CD4-positive, alpha-beta T cell (primary cell): ENCODE results near the gene FUBP1. TPM values are rescaled to one million over a fixed set of nuclear protein-coding genes. Genes with fewer than 3 reads are reported as not detected.

Experiments used
- ATAC-seq: fragments of 200-7000 bp; cut with Tn5 transposase; one replicate; pipeline ENCODE4 v1.10.0; 2022; ENCODE audit warnings: mild to moderate bottlenecking; ENCODE audit not compliant: poor library complexity
- CTCF ChIA-PET: fragments of 350-600 bp; sonication (Branson Sonifier 250); formaldehyde crosslinking; loops from one replicate; lab custom pipeline; 2021; ENCODE audit warnings: antibody characterized with exemption, inconsistent platforms; lab: Charles Lee
- POLR2A ChIA-PET: fragments of 350-600 bp; sonication (Branson Sonifier 250); formaldehyde crosslinking; loops from one replicate; lab custom pipeline; 2021; ENCODE audit warnings: antibody characterized with exemption, inconsistent platforms; lab: Charles Lee
- DNase-seq, 14 experiments: peaks; one replicate each; pipeline ENCODE4 v3.0.0-alpha.2; 2013 to 2020; ENCODE audit warnings: mixed read lengths in 2 of 14
- H3K27ac ChIP-seq, 2 donors: one replicate each; pipeline versions ENCODE4 v1.5.1 to v1.7.0; 2013; ENCODE audit warnings: low read length in 2 of 2, low read depth in 1 of 2, mild to moderate bottlenecking in 1 of 2
- H3K27me3 ChIP-seq, 2 experiments: 1 replicate in 1 of 2; 2 replicates in 1 of 2; pipeline versions ENCODE4 v1.6.1 to v1.7.0; 2013; ENCODE audit warnings: low read length in 2 of 2, control low read depth in 1 of 2, mild to moderate bottlenecking in 1 of 2, moderate library complexity in 1 of 2; ENCODE audit not compliant: insufficient read depth in 2 of 2, control insufficient read depth in 1 of 2
- H3K36me3 ChIP-seq: one replicate; pipeline ENCODE4 v1.6.1; 2013; ENCODE audit warnings: low read length, control low read depth; ENCODE audit not compliant: insufficient read depth
- H3K4me1 ChIP-seq: one replicate; pipeline ENCODE4 v1.6.1; 2013; ENCODE audit warnings: low read length, control low read depth; ENCODE audit not compliant: insufficient read depth
- H3K4me3 ChIP-seq: one replicate; pipeline ENCODE4 v1.5.1; 2013; ENCODE audit warnings: mild to moderate bottlenecking, low read length, moderate library complexity
- H3K9me3 ChIP-seq, 2 experiments: 1 replicate in 1 of 2; 2 replicates in 1 of 2; pipeline versions ENCODE4 v1.6.1 to v1.7.0; 2013; ENCODE audit warnings: low read length in 2 of 2, mild to moderate bottlenecking in 2 of 2, control low read depth in 1 of 2, moderate library complexity in 1 of 2; ENCODE audit not compliant: control insufficient read depth in 1 of 2, insufficient read depth in 1 of 2
- H3K27ac Mint-ChIP-seq: one replicate; pipeline ENCODE4 v1.8.0; 2020; ENCODE audit warnings: mixed read lengths
- H3K27me3 Mint-ChIP-seq: one replicate; pipeline ENCODE4 v1.8.0; 2021; ENCODE audit warnings: mixed read lengths
- H3K36me3 Mint-ChIP-seq: one replicate; pipeline ENCODE4 v1.8.0; 2021; ENCODE audit warnings: low read depth, mixed read lengths
- H3K4me1 Mint-ChIP-seq: one replicate; pipeline ENCODE4 v1.8.0; 2021; ENCODE audit warnings: low read depth, mixed read lengths
- H3K4me3 Mint-ChIP-seq: one replicate; pipeline ENCODE4 v1.8.0; 2020; ENCODE audit warnings: mild to moderate bottlenecking, mixed read lengths
- H3K9me3 Mint-ChIP-seq: one replicate; pipeline ENCODE4 v1.8.0; 2020; ENCODE audit warnings: mixed read lengths
- CTCF ChIP-seq: fragments of 200-600 bp; IDR thresholded peaks from one replicate; pipeline ENCODE4 v1.8.0; 2022; ENCODE audit warnings: antibody characterized with exemption, mild to moderate bottlenecking
- intact Hi-C, 2 experiments: fragments of 100-400 bp; cut with DNase I in 1 of 2; cut with micrococcal nuclease in 1 of 2; formaldehyde crosslinking; loops; one replicate each; pipeline versions ENCODE4 v1.15.1 to v1.9.0; 2023 to 2025; cut with DNase I, micrococcal nuclease
- total RNA-seq, 174 experiments: library from RNA in 2 of 174; stranded (reverse) in 2 of 174; gene quantifications; one replicate each; pipeline ENCODE4 v1.2.3 and lab custom pipeline; 2021 to 2026

FUBP1 gene
- total RNA-seq, 2 experiments from 2014 or later: 196 to 202 TPM

GRCh38 chr1:77938651-77939050 lies 40.2 kb downstream of the FUBP1 start:
- Histone ChIP-seq H3K4me1 (no peaks in the 10 kb centered on the region), H3K4me3 (no peak overlapping the region), H3K27me3 (no peaks in the 10 kb centered on the region), H3K9me3 (no peaks in the 10 kb centered on the region), H3K36me3 (peaks cover 6% of the 10 kb centered on the region), H3K27ac (no peak overlapping the region)
- Mint-ChIP-seq H3K9me3 (no peaks in the 10 kb centered on the region), H3K4me1 (peaks cover 6% of the 10 kb centered on the region), H3K27me3 (no peaks in the 10 kb centered on the region), H3K4me3 (no peak overlapping the region), H3K36me3 (peaks cover 17% of the 10 kb centered on the region), H3K27ac (no peak overlapping the region)
- no peak for DNase-seq
- intact Hi-C loops: no loop called here
- ChIA-PET POLR2A (no interaction called here), CTCF (interaction anchor here (0.7 kb wide), 1 partner anchor 86 kb away, joined by 3 read pairs; no protein-coding TSS in a partner anchor)
- no peak for TF ChIP-seq CTCF
- ATAC-seq: no peak

GRCh38 chr1:77929806-77930205 lies 49.1 kb downstream of the FUBP1 start:
- ChIA-PET POLR2A (no interaction called here), CTCF (no interaction called here)
- H3K27me3 ChIP-seq: no peaks in the 10 kb centered on the region
- H3K36me3 ChIP-seq: no peaks in the 10 kb centered on the region
- intact Hi-C loops: no loop called here
- H3K9me3 ChIP-seq: no peaks in the 10 kb centered on the region
- H3K4me3 ChIP-seq: no peak overlapping the region
- Mint-ChIP-seq H3K9me3 (no peaks in the 10 kb centered on the region), H3K27ac (no peak overlapping the region), H3K27me3 (no peaks in the 10 kb centered on the region), H3K36me3 (peaks cover 4% of the 10 kb centered on the region), H3K4me1 (peaks cover 7% of the 10 kb centered on the region), H3K4me3 (no peak overlapping the region)
- no peak overlapping the region for H3K27ac ChIP-seq
- DNase-seq (no peak), ATAC-seq (no peak)
- no peak for TF ChIP-seq CTCF
- peaks cover 3% of the 10 kb centered on the region for H3K4me1 ChIP-seq

- DNase-seq (no peak), ATAC-seq (no peak)
- no peaks in the 10 kb centered on the region for H3K9me3 ChIP-seq
- Mint-ChIP-seq H3K27me3 (no peaks in the 10 kb centered on the region), H3K4me3 (peak overlapping the region; percentile 56), H3K27ac (no peak overlapping the region), H3K36me3 (peaks cover 4% of the 10 kb centered on the region), H3K9me3 (no peaks in the 10 kb centered on the region), H3K4me1 (peaks cover 7% of the 10 kb centered on the region)
- peak overlapping the region; percentile 41 for H3K4me3 ChIP-seq
- H3K4me1 ChIP-seq: peaks cover 3% of the 10 kb centered on the region
- no peak overlapping the region for H3K27ac ChIP-seq
- ChIA-PET CTCF (no interaction called here), POLR2A (interaction anchor here (1.4 kb wide), 1 partner anchor 51 kb away, joined by 3 read pairs; the partner anchor contains the start of gene FUBP1)
- TF ChIP-seq CTCF: no peak
- H3K36me3 ChIP-seq: no peaks in the 10 kb centered on the region
- no peaks in the 10 kb centered on the region for H3K27me3 ChIP-seq
- intact Hi-C loops: no loop called here
Measured at GRCh38 chr1:77927414-77927813, 51.5 kb downstream of the FUBP1 start.
